Measurements from ENCODE around the gene PNPLA7.

GRCh38 chr9:137580954-137581322 lies 30.7 kb upstream of the PNPLA7 start:
- TF ChIP-seq, protein P1, sequence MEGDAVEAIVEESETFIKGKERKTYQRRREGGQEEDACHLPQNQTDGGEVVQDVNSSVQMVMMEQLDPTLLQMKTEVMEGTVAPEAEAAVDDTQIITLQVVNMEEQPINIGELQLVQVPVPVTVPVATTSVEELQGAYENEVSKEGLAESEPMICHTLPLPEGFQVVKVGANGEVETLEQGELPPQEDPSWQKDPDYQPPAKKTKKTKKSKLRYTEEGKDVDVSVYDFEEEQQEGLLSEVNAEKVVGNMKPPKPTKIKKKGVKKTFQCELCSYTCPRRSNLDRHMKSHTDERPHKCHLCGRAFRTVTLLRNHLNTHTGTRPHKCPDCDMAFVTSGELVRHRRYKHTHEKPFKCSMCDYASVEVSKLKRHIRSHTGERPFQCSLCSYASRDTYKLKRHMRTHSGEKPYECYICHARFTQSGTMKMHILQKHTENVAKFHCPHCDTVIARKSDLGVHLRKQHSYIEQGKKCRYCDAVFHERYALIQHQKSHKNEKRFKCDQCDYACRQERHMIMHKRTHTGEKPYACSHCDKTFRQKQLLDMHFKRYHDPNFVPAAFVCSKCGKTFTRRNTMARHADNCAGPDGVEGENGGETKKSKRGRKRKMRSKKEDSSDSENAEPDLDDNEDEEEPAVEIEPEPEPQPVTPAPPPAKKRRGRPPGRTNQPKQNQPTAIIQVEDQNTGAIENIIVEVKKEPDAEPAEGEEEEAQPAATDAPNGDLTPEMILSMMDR (IDR thresholded peaks at IDR 0.05), result no peak
- no peak for TF ChIP-seq POLR2A (IDR thresholded peaks at IDR 0.05)
